ENCODE results near the gene CBLN3.

DNA sequence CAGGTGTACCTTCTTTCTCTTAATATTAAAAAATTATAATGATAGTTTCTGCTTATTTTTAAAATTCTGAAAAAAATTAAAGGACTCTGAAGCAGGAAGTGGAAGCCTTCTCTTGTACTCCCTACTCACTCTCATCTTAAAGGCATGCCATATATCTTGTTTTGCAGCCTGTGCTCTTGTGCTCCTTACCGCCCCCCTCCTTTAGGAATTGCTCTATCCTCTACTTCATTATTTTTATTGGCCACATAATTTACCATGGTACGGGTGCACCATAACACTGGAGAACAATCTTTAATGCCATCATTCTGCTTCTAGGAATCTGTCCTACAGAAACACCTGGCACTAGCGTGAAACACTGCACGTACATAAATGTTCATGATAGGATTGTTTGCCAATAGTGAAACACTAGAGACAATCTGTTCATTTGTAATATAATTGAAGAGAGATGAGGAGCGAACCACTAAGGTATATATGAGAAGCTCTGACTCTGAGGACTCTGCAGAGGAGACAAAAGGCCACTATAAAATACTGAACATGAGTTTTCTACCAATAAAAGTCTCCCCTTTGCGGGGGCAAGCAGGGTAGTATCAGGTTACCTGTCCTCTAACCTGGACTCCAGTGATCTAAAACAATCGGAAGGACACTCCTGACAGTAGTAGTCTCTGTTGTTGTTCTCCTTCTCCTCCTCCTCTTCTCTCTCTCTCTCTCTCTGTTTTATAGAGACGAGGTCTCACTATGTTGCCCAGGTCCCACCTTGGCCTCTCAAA lies 37.0 kb downstream of the CBLN3 start:
- TF ChIP-seq, protein P1, sequence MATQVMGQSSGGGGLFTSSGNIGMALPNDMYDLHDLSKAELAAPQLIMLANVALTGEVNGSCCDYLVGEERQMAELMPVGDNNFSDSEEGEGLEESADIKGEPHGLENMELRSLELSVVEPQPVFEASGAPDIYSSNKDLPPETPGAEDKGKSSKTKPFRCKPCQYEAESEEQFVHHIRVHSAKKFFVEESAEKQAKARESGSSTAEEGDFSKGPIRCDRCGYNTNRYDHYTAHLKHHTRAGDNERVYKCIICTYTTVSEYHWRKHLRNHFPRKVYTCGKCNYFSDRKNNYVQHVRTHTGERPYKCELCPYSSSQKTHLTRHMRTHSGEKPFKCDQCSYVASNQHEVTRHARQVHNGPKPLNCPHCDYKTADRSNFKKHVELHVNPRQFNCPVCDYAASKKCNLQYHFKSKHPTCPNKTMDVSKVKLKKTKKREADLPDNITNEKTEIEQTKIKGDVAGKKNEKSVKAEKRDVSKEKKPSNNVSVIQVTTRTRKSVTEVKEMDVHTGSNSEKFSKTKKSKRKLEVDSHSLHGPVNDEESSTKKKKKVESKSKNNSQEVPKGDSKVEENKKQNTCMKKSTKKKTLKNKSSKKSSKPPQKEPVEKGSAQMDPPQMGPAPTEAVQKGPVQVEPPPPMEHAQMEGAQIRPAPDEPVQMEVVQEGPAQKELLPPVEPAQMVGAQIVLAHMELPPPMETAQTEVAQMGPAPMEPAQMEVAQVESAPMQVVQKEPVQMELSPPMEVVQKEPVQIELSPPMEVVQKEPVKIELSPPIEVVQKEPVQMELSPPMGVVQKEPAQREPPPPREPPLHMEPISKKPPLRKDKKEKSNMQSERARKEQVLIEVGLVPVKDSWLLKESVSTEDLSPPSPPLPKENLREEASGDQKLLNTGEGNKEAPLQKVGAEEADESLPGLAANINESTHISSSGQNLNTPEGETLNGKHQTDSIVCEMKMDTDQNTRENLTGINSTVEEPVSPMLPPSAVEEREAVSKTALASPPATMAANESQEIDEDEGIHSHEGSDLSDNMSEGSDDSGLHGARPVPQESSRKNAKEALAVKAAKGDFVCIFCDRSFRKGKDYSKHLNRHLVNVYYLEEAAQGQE (IDR thresholded peaks at IDR 0.05): no peak
- TF ChIP-seq YY1 (IDR thresholded peaks at IDR 0.05) (no peak), TAF1 (conservative IDR thresholded peaks at IDR 0.05) (no peak), NR2F2 (IDR thresholded peaks at IDR 0.05) (no peak), RAD21 (IDR thresholded peaks at IDR 0.05) (no peak)
- TF ChIP-seq, protein P2, sequence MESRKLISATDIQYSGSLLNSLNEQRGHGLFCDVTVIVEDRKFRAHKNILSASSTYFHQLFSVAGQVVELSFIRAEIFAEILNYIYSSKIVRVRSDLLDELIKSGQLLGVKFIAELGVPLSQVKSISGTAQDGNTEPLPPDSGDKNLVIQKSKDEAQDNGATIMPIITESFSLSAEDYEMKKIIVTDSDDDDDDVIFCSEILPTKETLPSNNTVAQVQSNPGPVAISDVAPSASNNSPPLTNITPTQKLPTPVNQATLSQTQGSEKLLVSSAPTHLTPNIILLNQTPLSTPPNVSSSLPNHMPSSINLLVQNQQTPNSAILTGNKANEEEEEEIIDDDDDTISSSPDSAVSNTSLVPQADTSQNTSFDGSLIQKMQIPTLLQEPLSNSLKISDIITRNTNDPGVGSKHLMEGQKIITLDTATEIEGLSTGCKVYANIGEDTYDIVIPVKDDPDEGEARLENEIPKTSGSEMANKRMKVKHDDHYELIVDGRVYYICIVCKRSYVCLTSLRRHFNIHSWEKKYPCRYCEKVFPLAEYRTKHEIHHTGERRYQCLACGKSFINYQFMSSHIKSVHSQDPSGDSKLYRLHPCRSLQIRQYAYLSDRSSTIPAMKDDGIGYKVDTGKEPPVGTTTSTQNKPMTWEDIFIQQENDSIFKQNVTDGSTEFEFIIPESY (IDR thresholded peaks at IDR 0.05): no peak
- TF ChIP-seq, protein P3, sequence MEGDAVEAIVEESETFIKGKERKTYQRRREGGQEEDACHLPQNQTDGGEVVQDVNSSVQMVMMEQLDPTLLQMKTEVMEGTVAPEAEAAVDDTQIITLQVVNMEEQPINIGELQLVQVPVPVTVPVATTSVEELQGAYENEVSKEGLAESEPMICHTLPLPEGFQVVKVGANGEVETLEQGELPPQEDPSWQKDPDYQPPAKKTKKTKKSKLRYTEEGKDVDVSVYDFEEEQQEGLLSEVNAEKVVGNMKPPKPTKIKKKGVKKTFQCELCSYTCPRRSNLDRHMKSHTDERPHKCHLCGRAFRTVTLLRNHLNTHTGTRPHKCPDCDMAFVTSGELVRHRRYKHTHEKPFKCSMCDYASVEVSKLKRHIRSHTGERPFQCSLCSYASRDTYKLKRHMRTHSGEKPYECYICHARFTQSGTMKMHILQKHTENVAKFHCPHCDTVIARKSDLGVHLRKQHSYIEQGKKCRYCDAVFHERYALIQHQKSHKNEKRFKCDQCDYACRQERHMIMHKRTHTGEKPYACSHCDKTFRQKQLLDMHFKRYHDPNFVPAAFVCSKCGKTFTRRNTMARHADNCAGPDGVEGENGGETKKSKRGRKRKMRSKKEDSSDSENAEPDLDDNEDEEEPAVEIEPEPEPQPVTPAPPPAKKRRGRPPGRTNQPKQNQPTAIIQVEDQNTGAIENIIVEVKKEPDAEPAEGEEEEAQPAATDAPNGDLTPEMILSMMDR (IDR thresholded peaks at IDR 0.05; ENCODE audit: low read depth, low read length, missing input control): no peak
- TF ChIP-seq, protein P4, sequence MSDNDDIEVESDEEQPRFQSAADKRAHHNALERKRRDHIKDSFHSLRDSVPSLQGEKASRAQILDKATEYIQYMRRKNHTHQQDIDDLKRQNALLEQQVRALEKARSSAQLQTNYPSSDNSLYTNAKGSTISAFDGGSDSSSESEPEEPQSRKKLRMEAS (IDR thresholded peaks at IDR 0.05): no peak
